ENCODE data around the gene MRPS24.

GRCh38 chr7:43823941-43824340 lies 45.4 kb downstream of the MRPS24 start:
- no peak for TF ChIP-seq CTCF (IDR thresholded peaks at IDR 0.05; ENCODE audit: borderline replicate concordance, extremely low read depth, low read length, poor library complexity, severe bottlenecking)
- TF ChIP-seq EZH2 (IDR thresholded peaks at IDR 0.05; ENCODE audit: borderline replicate concordance, low read depth, low read length, severe bottlenecking): no peak
